Mesenchymal stem cell (in vitro differentiated cells and primary cell): ENCODE data around the gene ZNF225.

ENCODE experiments used
- DNase-seq: peaks from one replicate; pipeline ENCODE4 v3.0.0-alpha.2; 2013
- H2AFZ ChIP-seq: one replicate; pipeline ENCODE4 v1.6.1; 2013; ENCODE audit warnings: low read depth, mild to moderate bottlenecking, control low read depth, inconsistent platforms, low read length, moderate library complexity
- H2AK5ac ChIP-seq: 2 replicates; pipeline ENCODE4 v1.6.1; 2013; ENCODE audit warnings: low read length, moderate library complexity, mild to moderate bottlenecking, inconsistent platforms; ENCODE audit not compliant: severe bottlenecking
- H2BK120ac ChIP-seq: one replicate; pipeline ENCODE4 v1.6.1; 2013; ENCODE audit warnings: low read depth, mild to moderate bottlenecking, inconsistent platforms, low read length, moderate library complexity
- H2BK12ac ChIP-seq, 2 experiments: one replicate each; pipeline ENCODE4 v1.6.1; 2013; ENCODE audit warnings: inconsistent platforms in 2 of 2, low read length in 2 of 2, mild to moderate bottlenecking in 2 of 2, moderate library complexity in 2 of 2, control low read depth in 1 of 2
- H2BK15ac ChIP-seq: one replicate; pipeline ENCODE4 v1.6.1; 2013; ENCODE audit warnings: mild to moderate bottlenecking, low read depth, inconsistent platforms; ENCODE audit not compliant: poor library complexity, severe bottlenecking
- H2BK5ac ChIP-seq: 2 replicates; pipeline ENCODE4 v1.6.1; 2013; ENCODE audit warnings: low read depth, mild to moderate bottlenecking, low read length, control low read depth, inconsistent platforms; ENCODE audit not compliant: poor library complexity, severe bottlenecking
- H3K14ac ChIP-seq, 2 experiments: one replicate each; pipeline ENCODE4 v1.6.1; 2013; ENCODE audit warnings: inconsistent platforms in 2 of 2, low read length in 2 of 2, control low read depth in 1 of 2, mild to moderate bottlenecking in 1 of 2, moderate library complexity in 1 of 2
- H3K18ac ChIP-seq, 2 experiments: one replicate each; pipeline ENCODE4 v1.6.1; 2013; ENCODE audit warnings: inconsistent platforms in 2 of 2, low read length in 2 of 2, control low read depth in 1 of 2, low read depth in 1 of 2, mild to moderate bottlenecking in 1 of 2
- H3K23ac ChIP-seq, 2 experiments: one replicate each; pipeline ENCODE4 v1.6.1; 2013; ENCODE audit warnings: inconsistent platforms in 2 of 2, low read length in 2 of 2, mild to moderate bottlenecking in 2 of 2, moderate library complexity in 2 of 2, control low read depth in 1 of 2
- H3K27ac ChIP-seq: 2 replicates; pipeline ENCODE4 v1.5.1; 2013; ENCODE audit warnings: mild to moderate bottlenecking, moderate library complexity, low read length, control low read depth, inconsistent platforms; ENCODE audit not compliant: poor library complexity, severe bottlenecking
- H3K27me3 ChIP-seq, 2 experiments: 2 replicates each; pipeline versions ENCODE4 v1.6.1 to v1.7.0; 2013; ENCODE audit warnings: low read length in 2 of 2, mild to moderate bottlenecking in 2 of 2, moderate library complexity in 2 of 2, control low read depth in 1 of 2, inconsistent platforms in 1 of 2; ENCODE audit not compliant: control insufficient read depth in 1 of 2, insufficient read depth in 1 of 2
- H3K36me3 ChIP-seq, 2 experiments: 2 replicates each; pipeline versions ENCODE4 v1.6.1 to v1.7.0; 2013; ENCODE audit warnings: low read length in 2 of 2, control low read depth in 1 of 2, inconsistent platforms in 1 of 2, low read depth in 1 of 2, mild to moderate bottlenecking in 1 of 2; ENCODE audit not compliant: insufficient read depth in 2 of 2, control insufficient read depth in 1 of 2
- H3K4ac ChIP-seq, 2 experiments: one replicate each; pipeline ENCODE4 v1.6.1; 2013; ENCODE audit warnings: inconsistent platforms in 2 of 2, low read length in 2 of 2, mild to moderate bottlenecking in 2 of 2, moderate library complexity in 2 of 2, control low read depth in 1 of 2, low read depth in 1 of 2
- H3K4me1 ChIP-seq: 2 replicates; pipeline ENCODE4 v1.6.1; 2013; ENCODE audit warnings: low read depth, low read length, control low read depth; ENCODE audit not compliant: control insufficient read depth, insufficient read depth
- H3K4me2 ChIP-seq: 2 replicates; pipeline ENCODE4 v1.6.1; 2013; ENCODE audit warnings: low read length, mild to moderate bottlenecking, inconsistent platforms; ENCODE audit not compliant: poor library complexity, severe bottlenecking
- H3K4me3 ChIP-seq, 2 experiments: 2 replicates each; pipeline versions ENCODE4 v1.5.1 to v1.7.0; 2013; ENCODE audit warnings: low read length in 2 of 2, mild to moderate bottlenecking in 2 of 2, control low read depth in 1 of 2, low read depth in 1 of 2; ENCODE audit not compliant: insufficient read depth in 1 of 2
- H3K79me1 ChIP-seq: replicated peaks from 2 replicates; pipeline ENCODE4 v1.6.1; 2013; ENCODE audit warnings: mild to moderate bottlenecking, control low read depth, low read length, inconsistent platforms; ENCODE audit not compliant: poor library complexity, severe bottlenecking
- H3K9ac ChIP-seq: 2 replicates; pipeline ENCODE4 v1.7.0; 2013; ENCODE audit warnings: mild to moderate bottlenecking, low read length, moderate library complexity
- H3K9me3 ChIP-seq: 2 replicates; pipeline ENCODE4 v1.7.0; 2013; ENCODE audit warnings: mild to moderate bottlenecking, low read length; ENCODE audit not compliant: control insufficient read depth
- H4K8ac ChIP-seq: one replicate; pipeline ENCODE4 v1.6.1; 2013; ENCODE audit warnings: inconsistent platforms, mild to moderate bottlenecking, low read length, moderate library complexity
- H4K91ac ChIP-seq: one replicate; pipeline ENCODE4 v1.6.1; 2013; ENCODE audit warnings: mild to moderate bottlenecking, low read length, inconsistent platforms
- WGBS: methylation state at CpG from one replicate; pipeline ENCODE4 v1.1.7; 2013; ENCODE audit warnings: mixed read lengths; 5-methylcytosine and 5-hydroxymethylcytosine counted together

The ZNF225 gene

DNA sequence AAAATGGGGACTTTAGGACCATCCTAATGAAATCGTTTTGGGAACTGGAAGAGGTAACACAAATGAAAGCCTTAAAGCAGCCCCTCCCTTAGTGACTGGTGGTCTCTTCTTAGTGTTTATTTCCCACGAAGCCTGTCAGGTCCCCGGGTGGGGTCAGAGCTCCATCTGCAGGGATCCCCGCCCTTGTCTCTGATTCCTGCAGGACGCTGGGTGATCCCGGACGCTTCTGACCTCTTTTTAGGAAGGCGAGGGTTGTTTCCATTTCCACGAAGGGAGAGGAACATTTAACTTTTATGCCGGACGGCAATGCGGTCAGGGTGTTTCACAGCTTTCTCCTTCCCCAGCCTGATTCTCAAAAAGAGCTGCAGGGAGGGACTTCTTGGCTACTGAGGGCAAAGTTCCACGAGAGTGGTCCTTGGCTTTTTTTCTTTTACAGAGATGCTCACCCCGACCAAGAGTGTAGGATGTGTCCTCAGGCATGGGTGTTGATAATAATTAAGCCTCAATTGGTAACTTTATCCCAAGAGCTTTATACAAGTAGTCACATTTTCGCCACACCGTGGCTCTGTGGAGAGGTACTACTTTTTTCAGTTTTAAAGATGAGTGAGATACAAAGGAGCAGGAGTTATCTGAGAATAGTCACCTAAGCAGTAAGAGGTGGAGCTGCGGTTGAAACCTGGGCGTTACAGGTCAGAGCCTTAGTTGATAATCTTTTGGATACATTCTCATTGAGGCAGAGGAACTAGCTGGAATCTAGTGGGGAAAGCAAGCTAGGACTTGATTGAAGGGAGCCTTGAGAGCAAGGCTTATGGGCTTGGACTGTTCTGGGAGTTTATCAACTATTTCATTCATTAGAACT, 40.4 kb upstream of the ZNF225 start:
- Histone ChIP-seq H3K14ac (no peak overlapping the region), H3K27ac (no peak overlapping the region), H2BK15ac (no peak overlapping the region), H2BK12ac (no peak overlapping the region), H2BK5ac (no peak overlapping the region), H3K36me3 (peaks cover 0 to 14% of the 10 kb centered on the region in 2 experiments), H3K4me2 (peak overlapping the region; percentile 64), H4K8ac (no peak overlapping the region), H2AFZ (no peak overlapping the region), H3K23ac (no peak overlapping the region), H3K4ac (no peak overlapping the region), H4K91ac (no peak overlapping the region), H3K18ac (peak overlapping the region in 1 of 2 experiments; percentile 44), H2AK5ac (no peak overlapping the region), H3K4me3 (peak overlapping the region; percentile 69 to 99), H3K79me1 (peaks cover 19% of the 10 kb centered on the region), H3K9me3 (peaks cover 9% of the 10 kb centered on the region), H3K4me1 (peaks cover 3% of the 10 kb centered on the region), H2BK120ac (no peak overlapping the region), H3K27me3 (no peaks in the 10 kb centered on the region), H3K9ac (peak overlapping the region; percentile 88)
- WGBS, result 33% methylated on average over 18 of the region's 18 CpGs
- DNase-seq, result peak; percentile 16

DNA sequence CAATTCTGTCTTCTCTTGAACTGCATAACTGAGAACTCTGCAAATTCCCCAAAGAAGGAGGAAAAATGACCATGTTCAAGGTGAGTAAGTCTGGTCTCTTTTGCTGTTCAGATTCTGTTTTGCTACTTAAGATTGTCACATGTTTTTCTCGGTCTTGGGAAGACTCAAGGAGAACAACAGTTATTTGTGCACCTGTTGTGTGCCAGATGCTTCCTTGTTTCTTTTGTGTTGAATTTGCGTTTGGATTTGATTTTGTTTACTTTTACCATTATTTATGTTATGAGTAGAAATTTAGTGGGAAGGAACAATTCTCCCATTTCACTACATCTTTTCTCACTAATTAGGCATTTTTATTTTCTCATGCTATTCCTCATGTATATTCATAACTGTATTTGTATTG, 36.9 kb upstream of the ZNF225 start:
- Histone ChIP-seq H2AK5ac (no peak overlapping the region), H2BK5ac (no peak overlapping the region)

DNA sequence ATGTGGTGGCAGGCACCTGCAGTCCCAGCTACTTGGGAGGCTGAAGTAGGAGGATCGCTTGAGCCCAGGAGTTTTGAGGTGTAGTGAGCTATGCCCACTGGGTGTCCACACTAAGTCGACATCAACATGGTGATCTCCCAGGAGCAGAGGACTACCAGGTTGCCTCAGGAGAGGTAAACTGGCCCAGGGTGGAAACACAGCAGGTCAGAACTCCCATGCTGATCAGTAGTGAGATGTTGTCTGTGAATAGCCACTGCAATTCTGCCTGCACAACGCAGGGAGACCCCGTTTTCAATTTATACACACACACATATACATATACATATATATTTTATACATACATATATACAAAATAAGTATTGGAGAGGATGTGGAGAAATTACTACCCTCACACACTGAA, 21.1 kb upstream of the ZNF225 start:
- H3K4me1 ChIP-seq, result peaks cover 1% of the 10 kb centered on the region
- H4K8ac ChIP-seq, result no peak overlapping the region
- peaks cover 0 to 8% of the 10 kb centered on the region in 2 experiments for H3K36me3 ChIP-seq
- H3K27ac ChIP-seq, result no peak overlapping the region
- H3K27me3 ChIP-seq, result no peaks in the 10 kb centered on the region
- 81% methylated on average over 2 of the region's 4 CpGs for WGBS
- H2BK5ac ChIP-seq, result no peak overlapping the region
- no peak overlapping the region for H4K91ac ChIP-seq
- no peak overlapping the region for H2BK120ac ChIP-seq
- H3K4me2 ChIP-seq, result no peak overlapping the region
- DNase-seq, result no peak
- H3K9me3 ChIP-seq, result no peaks in the 10 kb centered on the region
- H3K4me3 ChIP-seq, result no peak overlapping the region
- H3K79me1 ChIP-seq, result peaks cover 10% of the 10 kb centered on the region
- H2AFZ ChIP-seq, result no peak overlapping the region
- H2BK12ac ChIP-seq, result no peak overlapping the region
- no peak overlapping the region for H3K23ac ChIP-seq
- no peak overlapping the region for H3K4ac ChIP-seq
- no peak overlapping the region for H2AK5ac ChIP-seq
- no peak overlapping the region for H3K18ac ChIP-seq
- no peak overlapping the region for H2BK15ac ChIP-seq
- no peak overlapping the region for H3K9ac ChIP-seq
- no peak overlapping the region for H3K14ac ChIP-seq

More for the DNA sequence above, 36.9 kb upstream of the ZNF225 start:
- Histone ChIP-seq H3K27me3 (no peaks in the 10 kb centered on the region), H3K4me3 (no peak overlapping the region), H2AFZ (no peak overlapping the region), H3K9ac (no peak overlapping the region), H2BK15ac (no peak overlapping the region), H3K27ac (no peak overlapping the region), H4K8ac (no peak overlapping the region), H3K4ac (no peak overlapping the region), H3K23ac (no peak overlapping the region), H3K4me2 (no peak overlapping the region), H3K14ac (no peak overlapping the region), H2BK12ac (no peak overlapping the region), H3K4me1 (peaks cover 3% of the 10 kb centered on the region), H2BK120ac (no peak overlapping the region), H3K36me3 (peaks cover 13 to 33% of the 10 kb centered on the region in 2 experiments), H3K9me3 (no peaks in the 10 kb centered on the region), H4K91ac (no peak overlapping the region), H3K18ac (no peak overlapping the region), H3K79me1 (peaks cover 22% of the 10 kb centered on the region)
- WGBS, result 93% methylated on average over 1 of the region's 2 CpGs
- no peak for DNase-seq

DNA sequence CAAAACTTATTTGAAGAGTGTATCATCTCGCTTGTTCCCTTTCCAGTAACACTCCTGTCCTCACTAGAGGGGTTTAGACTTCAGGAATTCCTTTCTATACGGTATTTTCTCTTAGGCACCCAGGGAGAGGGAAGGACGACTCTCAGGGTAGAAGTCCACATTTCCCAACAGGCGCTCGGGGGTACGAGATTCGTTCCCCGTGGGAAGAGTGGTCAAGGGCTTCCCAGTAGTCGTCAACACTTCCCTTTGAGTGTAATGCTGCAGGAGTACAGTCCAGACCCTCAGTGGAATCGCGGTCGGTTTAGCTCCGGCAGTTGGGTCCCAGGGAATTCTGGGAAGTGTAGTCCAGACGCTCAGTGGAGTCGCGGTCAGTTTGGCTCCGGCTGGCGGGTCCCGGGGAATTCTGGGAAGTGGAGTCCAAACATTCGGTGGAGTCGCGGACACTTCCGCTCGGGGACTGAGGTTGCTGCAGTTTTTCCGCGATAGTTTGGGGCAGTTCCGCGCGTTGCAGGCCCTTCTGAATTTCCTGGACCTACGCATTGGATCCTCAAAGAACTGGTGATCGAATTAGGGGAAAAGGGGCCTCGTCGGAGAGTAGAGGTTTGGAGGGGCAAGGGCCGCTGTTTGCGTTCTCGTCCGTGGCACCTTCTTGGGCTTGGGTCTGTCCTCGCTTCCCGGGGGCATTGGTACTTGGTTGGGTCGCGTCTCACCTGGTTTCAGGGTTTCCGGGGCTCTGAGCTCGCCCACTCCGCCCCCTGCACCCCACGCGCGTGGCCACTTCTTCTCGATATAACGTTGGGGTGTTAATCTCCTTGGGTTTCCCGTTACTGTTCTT, 19.1 kb upstream of the ZNF225 start, which contains the start of gene ZNF224:
Gene ZNF224 (plus strand): TSS at position 431 of the 835 bp plus-strand sequence. CDS start 3,513 bp downstream, outside the sequence.
- Histone ChIP-seq H3K4me3 (peak within 1 kb of the TSS; percentile 83 to 97), H3K36me3 (peaks cover 5 to 27% of the 10 kb centered on the region in 2 experiments), H2BK5ac (no peak within 1 kb of the TSS), H3K18ac (peak within 1 kb of the TSS; percentile 37 to 81), H3K9me3 (no peaks in the 10 kb centered on the region), H3K14ac (peak within 1 kb of the TSS; percentile 25 to 92), H3K4me1 (peaks cover 1% of the 10 kb centered on the region), H3K4ac (peak within 1 kb of the TSS; percentile 31 to 85), H3K27ac (peak within 1 kb of the TSS; percentile 87), H2BK12ac (no peak within 1 kb of the TSS), H2BK120ac (peak within 1 kb of the TSS; percentile 49), H4K91ac (no peak within 1 kb of the TSS), H3K23ac (no peak within 1 kb of the TSS), H3K27me3 (no peaks in the 10 kb centered on the region), H3K9ac (peak within 1 kb of the TSS; percentile 96), H4K8ac (peak within 1 kb of the TSS; percentile 70), H2AFZ (peak within 1 kb of the TSS; percentile 91), H2BK15ac (peak within 1 kb of the TSS; percentile 92), H2AK5ac (no peak within 1 kb of the TSS), H3K4me2 (peak within 1 kb of the TSS; percentile 93), H3K79me1 (peaks cover 21% of the 10 kb centered on the region)
- under 1% methylated on average over 50 of the region's 50 CpGs for WGBS
- DNase-seq, result peak; percentile 94
